ENCODE measurements around the gene TRIP6.

GRCh38 chr7:100822236-100823139 lies 44.7 kb upstream of the TRIP6 start:
- TF ChIP-seq FOXA1 (IDR thresholded peaks at IDR 0.05) (no peak), ELF4 (IDR thresholded peaks at IDR 0.05) (no peak), PKNOX1 (IDR thresholded peaks at IDR 0.05) (no peak), CTBP1 (IDR thresholded peaks at IDR 0.05; ENCODE audit: borderline replicate concordance) (no peak), FOXM1 (IDR thresholded peaks at IDR 0.05; ENCODE audit: borderline replicate concordance) (no peak), SUZ12 (IDR thresholded peaks at IDR 0.05) (no peak), ZNF384 (IDR thresholded peaks at IDR 0.05) (no peak), TARDBP (IDR thresholded peaks at IDR 0.05) (no peak), ARNT (IDR thresholded peaks at IDR 0.05) (no peak), NFRKB (IDR thresholded peaks at IDR 0.05) (no peak), BHLHE40 (IDR thresholded peaks at IDR 0.05; ENCODE audit: borderline replicate concordance) (no peak), FOXK2 (IDR thresholded peaks at IDR 0.05) (no peak), SP1 (IDR thresholded peaks at IDR 0.05) (no peak), HDGF (IDR thresholded peaks at IDR 0.05; ENCODE audit: borderline replicate concordance) (no peak)

All from HEK293T (cell line).